MM.1S (cell line): Measurements from ENCODE around the gene SCAP.

Source experiments
- DNase-seq: peaks from one replicate; pipeline ENCODE4 v3.0.0-alpha.2; 2015
- H2AFZ ChIP-seq: fragments of 300-600 bp; sonication (generic); 2 replicates; pipeline ENCODE4 v1.6.0; 2016; ENCODE audit warnings: antibody characterized with exemption, low read length
- H3F3A ChIP-seq: fragments of 300-600 bp; sonication (generic); 2 replicates; pipeline ENCODE4 v1.6.1; 2016; ENCODE audit warnings: mild to moderate bottlenecking, antibody characterized with exemption, low read length, moderate library complexity, mixed read lengths; ENCODE audit not compliant: insufficient read depth
- H3K27ac ChIP-seq: fragments of 300-600 bp; sonication (generic); 2 replicates; pipeline ENCODE4 v1.5.1; 2016; ENCODE audit warnings: mild to moderate bottlenecking, low read length
- H3K27me3 ChIP-seq: fragments of 300-600 bp; sonication (generic); replicated peaks from 2 replicates; pipeline ENCODE4 v1.6.0; 2016; ENCODE audit warnings: low read length; ENCODE audit not compliant: insufficient read depth
- H3K36me3 ChIP-seq: fragments of 300-600 bp; sonication (generic); replicated peaks from 2 replicates; pipeline ENCODE4 v1.6.1; 2016; ENCODE audit warnings: mild to moderate bottlenecking, low read length, mixed read lengths; ENCODE audit not compliant: insufficient read depth
- H3K4me1 ChIP-seq: fragments of 300-600 bp; sonication (generic); 2 replicates; pipeline ENCODE4 v1.6.1; 2016; ENCODE audit warnings: low read length, mixed read lengths
- H3K4me2 ChIP-seq: fragments of 300-600 bp; sonication (generic); 2 replicates; pipeline ENCODE4 v1.6.0; 2016; ENCODE audit warnings: low read depth, low read length
- H3K4me3 ChIP-seq: fragments of 300-600 bp; sonication (generic); 2 replicates; pipeline ENCODE4 v1.5.1; 2016; ENCODE audit warnings: low read length, mixed read lengths
- H3K79me2 ChIP-seq: fragments of 300-600 bp; sonication (generic); 2 replicates; pipeline ENCODE4 v1.6.1; 2016; ENCODE audit warnings: mixed run types, low read length, mixed read lengths
- H3K9ac ChIP-seq: fragments of 300-600 bp; sonication (generic); 2 replicates; pipeline ENCODE4 v1.6.1; 2016; ENCODE audit warnings: low read length, mixed read lengths
- H3K9me2 ChIP-seq: fragments of 300-600 bp; sonication (generic); replicated peaks from 2 replicates; pipeline ENCODE4 v1.6.1; 2016; ENCODE audit warnings: mild to moderate bottlenecking, low read length, mixed read lengths; ENCODE audit not compliant: insufficient read depth
- H3K9me3 ChIP-seq: fragments of 300-600 bp; sonication (generic); replicated peaks from 2 replicates; pipeline ENCODE4 v1.6.1; 2016; ENCODE audit warnings: mild to moderate bottlenecking, low read length, mixed read lengths; ENCODE audit not compliant: insufficient read depth
- H4K20me1 ChIP-seq: fragments of 300-600 bp; sonication (generic); 2 replicates; pipeline ENCODE4 v1.6.1; 2016; ENCODE audit warnings: mild to moderate bottlenecking, low read length, moderate library complexity, mixed read lengths; ENCODE audit not compliant: insufficient read depth
- EZH2 ChIP-seq: fragments of 300-600 bp; sonication (generic); optimal IDR thresholded peaks from 2 replicates; pipeline ENCODE3; 2017; ENCODE audit warnings: low read depth, mild to moderate bottlenecking, antibody characterized with exemption, low read length, mixed read lengths
- EZH2phosphoT487 ChIP-seq: fragments of 300-600 bp; sonication (generic); IDR thresholded peaks from 2 replicates; pipeline ENCODE4 v1.6.1; 2018; ENCODE audit warnings: antibody characterized with exemption, low read length
- TF ChIP-seq, protein P1 (sequence below): fragments of 300-600 bp; sonication (generic); IDR thresholded peaks from 2 replicates; pipeline ENCODE4 v1.5.1; 2016; ENCODE audit warnings: antibody characterized with exemption, low read length, mixed read lengths

The SCAP gene

DNA sequence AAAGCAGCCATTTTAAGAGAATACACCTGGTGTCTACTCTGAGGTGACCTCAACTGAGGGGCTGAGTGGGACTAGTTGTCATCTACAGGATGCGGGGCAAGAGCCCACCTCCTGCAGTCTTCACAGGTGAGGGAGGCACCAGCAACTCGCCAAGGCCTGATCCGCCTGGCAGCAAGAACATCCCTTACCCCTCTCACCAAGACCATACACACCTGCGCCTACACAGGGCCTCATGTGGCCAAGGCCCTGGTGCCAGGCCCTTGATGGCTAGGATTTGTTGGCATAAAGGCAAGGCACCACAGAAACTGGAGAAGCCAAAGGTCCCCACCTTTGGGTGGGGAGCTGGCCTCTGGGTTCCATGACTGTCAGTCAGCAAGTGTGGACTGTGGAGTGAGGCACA lies 19.4 kb upstream of the SCAP start:
- no peaks in the 10 kb centered on the region for H3F3A ChIP-seq
- no peak overlapping the region for H3K27ac ChIP-seq
- no peaks in the 10 kb centered on the region for H3K27me3 ChIP-seq
- H3K9me3 ChIP-seq = no peaks in the 10 kb centered on the region
- H3K4me1 ChIP-seq = no peaks in the 10 kb centered on the region
- no peak for TF ChIP-seq EZH2
- no peak for TF ChIP-seq EZH2phosphoT487
- TF ChIP-seq, protein P1, sequence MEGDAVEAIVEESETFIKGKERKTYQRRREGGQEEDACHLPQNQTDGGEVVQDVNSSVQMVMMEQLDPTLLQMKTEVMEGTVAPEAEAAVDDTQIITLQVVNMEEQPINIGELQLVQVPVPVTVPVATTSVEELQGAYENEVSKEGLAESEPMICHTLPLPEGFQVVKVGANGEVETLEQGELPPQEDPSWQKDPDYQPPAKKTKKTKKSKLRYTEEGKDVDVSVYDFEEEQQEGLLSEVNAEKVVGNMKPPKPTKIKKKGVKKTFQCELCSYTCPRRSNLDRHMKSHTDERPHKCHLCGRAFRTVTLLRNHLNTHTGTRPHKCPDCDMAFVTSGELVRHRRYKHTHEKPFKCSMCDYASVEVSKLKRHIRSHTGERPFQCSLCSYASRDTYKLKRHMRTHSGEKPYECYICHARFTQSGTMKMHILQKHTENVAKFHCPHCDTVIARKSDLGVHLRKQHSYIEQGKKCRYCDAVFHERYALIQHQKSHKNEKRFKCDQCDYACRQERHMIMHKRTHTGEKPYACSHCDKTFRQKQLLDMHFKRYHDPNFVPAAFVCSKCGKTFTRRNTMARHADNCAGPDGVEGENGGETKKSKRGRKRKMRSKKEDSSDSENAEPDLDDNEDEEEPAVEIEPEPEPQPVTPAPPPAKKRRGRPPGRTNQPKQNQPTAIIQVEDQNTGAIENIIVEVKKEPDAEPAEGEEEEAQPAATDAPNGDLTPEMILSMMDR = no peak
- DNase-seq = no peak
- no peaks in the 10 kb centered on the region for H3K36me3 ChIP-seq
- no peaks in the 10 kb centered on the region for H3K79me2 ChIP-seq
- no peak overlapping the region for H3K4me2 ChIP-seq
- no peak overlapping the region for H3K4me3 ChIP-seq
- H2AFZ ChIP-seq = no peak overlapping the region
- no peaks in the 10 kb centered on the region for H3K9me2 ChIP-seq
- H4K20me1 ChIP-seq = no peaks in the 10 kb centered on the region
- no peak overlapping the region for H3K9ac ChIP-seq

DNA sequence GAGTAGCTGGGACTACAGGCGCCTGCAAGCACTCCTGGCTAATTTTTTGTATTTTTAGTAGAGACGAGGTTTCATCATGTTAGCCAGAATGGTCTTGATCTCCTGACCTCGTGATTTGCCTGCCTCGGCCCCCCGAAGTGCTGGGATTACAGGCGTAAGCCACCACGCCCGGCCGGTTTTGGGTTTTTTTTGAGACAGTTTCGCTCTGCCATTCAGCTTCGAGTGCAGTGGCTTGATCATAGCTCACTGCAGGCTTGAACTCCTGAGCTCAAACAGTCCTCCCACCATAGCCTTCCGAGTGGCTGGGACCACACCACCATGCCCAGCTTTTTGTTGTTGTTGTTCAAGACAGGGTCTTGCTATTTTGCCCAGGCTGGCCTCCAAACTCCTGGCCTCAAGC lies 16.0 kb upstream of the SCAP start:
- no peak overlapping the region for H3K27ac ChIP-seq
- H3K4me3 ChIP-seq = no peak overlapping the region
- no peaks in the 10 kb centered on the region for H4K20me1 ChIP-seq
- H3K79me2 ChIP-seq = no peaks in the 10 kb centered on the region
- H3K4me1 ChIP-seq = no peaks in the 10 kb centered on the region
- no peak overlapping the region for H3K4me2 ChIP-seq
- no peaks in the 10 kb centered on the region for H3F3A ChIP-seq
- H3K27me3 ChIP-seq = no peaks in the 10 kb centered on the region
- no peak for DNase-seq
- no peaks in the 10 kb centered on the region for H3K9me2 ChIP-seq
- H3K36me3 ChIP-seq = no peaks in the 10 kb centered on the region
- no peak overlapping the region for H2AFZ ChIP-seq
- TF ChIP-seq EZH2phosphoT487 (no peak), EZH2 (no peak)
- TF ChIP-seq, protein P1 = no peak
- H3K9ac ChIP-seq = no peak overlapping the region
- no peaks in the 10 kb centered on the region for H3K9me3 ChIP-seq

DNA sequence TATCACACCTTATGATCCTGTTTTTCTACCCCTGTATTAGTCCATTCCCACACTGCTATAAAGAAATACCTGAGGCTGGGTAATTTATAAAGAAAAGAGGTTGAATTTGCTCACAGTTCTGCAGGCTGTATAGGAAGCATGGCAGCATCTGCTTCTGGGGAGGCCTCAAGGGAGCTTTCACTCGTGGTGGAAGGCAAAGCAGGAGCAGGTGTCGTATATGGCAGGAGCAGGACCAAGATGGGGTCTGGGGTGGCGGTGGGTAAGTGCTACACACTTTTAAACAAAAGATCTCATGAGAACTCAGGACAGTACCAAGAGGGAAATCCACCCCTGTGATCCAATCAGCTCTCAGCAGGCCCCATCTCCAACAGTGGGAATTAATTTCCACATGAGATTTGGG lies 15.4 kb upstream of the SCAP start:
- Histone ChIP-seq H3K4me3 (no peak overlapping the region), H3F3A (no peaks in the 10 kb centered on the region), H4K20me1 (no peaks in the 10 kb centered on the region), H3K9ac (no peak overlapping the region), H3K9me3 (no peaks in the 10 kb centered on the region), H3K79me2 (no peaks in the 10 kb centered on the region), H3K4me2 (no peak overlapping the region), H2AFZ (no peak overlapping the region), H3K4me1 (no peaks in the 10 kb centered on the region), H3K36me3 (no peaks in the 10 kb centered on the region), H3K27me3 (no peaks in the 10 kb centered on the region), H3K9me2 (no peaks in the 10 kb centered on the region), H3K27ac (no peak overlapping the region)
- no peak for DNase-seq
- TF ChIP-seq, protein P1 = no peak
- TF ChIP-seq EZH2 = no peak
